Endothelial cell of umbilical vein (primary cell): Measurements from ENCODE around the gene C1orf174. TPM values are rescaled to one million over a fixed set of nuclear protein-coding genes. Genes with fewer than 3 reads are reported as not detected.

Source experiments
- BruUV-seq: library from RNA; stranded (reverse); fragments of 400-500 nt; replicated peaks from 2 replicates; lab custom pipeline; 2021; lab: Mats Ljungman, UMichigan
- CTCF ChIA-PET: fragments of 300-600, 350-600 bp; sonication (Branson Sonifier 250); formaldehyde crosslinking; loops from one replicate; lab custom pipeline; 2021; ENCODE audit warnings: antibody characterized with exemption, inconsistent platforms; lab: Charles Lee
- POLR2A ChIA-PET: fragments of 300-600, 350-600 bp; sonication (Branson Sonifier 250); formaldehyde crosslinking; loops from one replicate; lab custom pipeline; 2021; ENCODE audit warnings: antibody characterized with exemption, inconsistent platforms; lab: Charles Lee
- DNase-seq: peaks from one replicate; pipeline ENCODE4 v3.0.0-alpha.2; 2011; ENCODE audit warnings: low read depth, low spot score
- FAIRE-seq: peaks from 2 replicates; lab custom pipeline; 2011; peaks lifted over from hg19 to GRCh38; lab: Jason Lieb, UNC
- H2AFZ ChIP-seq: 2 replicates; pipeline ENCODE4 v1.6.0; 2012; ENCODE audit warnings: low read depth, low read length, control low read depth, inconsistent platforms
- H3K27ac ChIP-seq: 2 replicates; pipeline ENCODE4 v1.5.1; 2011; ENCODE audit warnings: low read depth, mild to moderate bottlenecking, control low read depth, low read length, moderate library complexity; ENCODE audit not compliant: insufficient read depth
- H3K27me3 ChIP-seq, 2 experiments: 2 replicates each; pipeline versions ENCODE4 v1.6.0 to v1.6.1; 2011; ENCODE audit warnings: low read length in 2 of 2, mixed read lengths in 1 of 2; ENCODE audit not compliant: control insufficient read depth in 2 of 2, insufficient read depth in 2 of 2
- H3K36me3 ChIP-seq, 2 experiments: 2 replicates in 1 of 2; 3 replicates in 1 of 2; pipeline ENCODE4 v1.5.1; 2011; ENCODE audit warnings: low read length in 2 of 2, mild to moderate bottlenecking in 1 of 2, moderate library complexity in 1 of 2; ENCODE audit not compliant: control insufficient read depth in 2 of 2, insufficient read depth in 2 of 2; ENCODE audit errors: extremely low read depth in 1 of 2
- H3K4me1 ChIP-seq: 3 replicates; pipeline ENCODE4 v1.5.1; 2011; ENCODE audit warnings: mild to moderate bottlenecking, low read length; ENCODE audit not compliant: control insufficient read depth, insufficient read depth; ENCODE audit errors: extremely low read depth
- H3K4me2 ChIP-seq: 2 replicates; pipeline ENCODE4 v1.6.1; 2011; ENCODE audit warnings: low read length, control low read depth, mixed read lengths; ENCODE audit not compliant: insufficient read depth
- H3K4me3 ChIP-seq, 3 experiments: fragments of 200-600 bp in 1 of 3; sonication (generic), shearing (Covaris generic) in 1 of 3; replicated peaks in 1 of 3; 2 replicates each; pipeline ENCODE4 v1.5.1; 2011 to 2016; ENCODE audit warnings: control low read depth in 3 of 3, low read length in 3 of 3, mild to moderate bottlenecking in 2 of 3, inconsistent platforms in 1 of 3, low read depth in 1 of 3, moderate library complexity in 1 of 3; ENCODE audit not compliant: insufficient read depth in 1 of 3
- H3K79me2 ChIP-seq: 2 replicates; pipeline ENCODE4 v1.6.0; 2012; ENCODE audit warnings: low read length, inconsistent platforms; ENCODE audit not compliant: control insufficient read depth, insufficient read depth
- H3K9ac ChIP-seq: replicated peaks from 2 replicates; pipeline ENCODE3; 2011; ENCODE audit warnings: low read length, control low read depth; ENCODE audit not compliant: insufficient read depth; ENCODE audit errors: extremely low read depth
- H3K9me1 ChIP-seq: replicated peaks from 3 replicates; pipeline ENCODE4 v1.6.0; 2011; ENCODE audit warnings: mild to moderate bottlenecking, low read length; ENCODE audit not compliant: control insufficient read depth, insufficient read depth; ENCODE audit errors: extremely low read depth
- H3K9me3 ChIP-seq: replicated peaks from 2 replicates; pipeline ENCODE4 v1.5.1; 2012; ENCODE audit warnings: low read length, inconsistent platforms; ENCODE audit not compliant: control insufficient read depth, insufficient read depth
- H4K20me1 ChIP-seq: replicated peaks from 2 replicates; pipeline ENCODE3; 2011; ENCODE audit warnings: mild to moderate bottlenecking, low read length; ENCODE audit not compliant: control insufficient read depth, insufficient read depth; ENCODE audit errors: extremely low read depth
- CTCF ChIP-seq, 2 donors: IDR thresholded peaks; 1 replicate in 1 of 2; 2 replicates in 1 of 2; pipeline ENCODE4 v1.5.1; 2011; ENCODE audit warnings: low read length in 2 of 2, mild to moderate bottlenecking in 2 of 2, moderate library complexity in 2 of 2, control low read depth in 1 of 2, inconsistent platforms in 1 of 2, low read depth in 1 of 2; ENCODE audit not compliant: insufficient read depth in 1 of 2; ENCODE audit errors: extremely low read depth in 1 of 2
- EZH2 ChIP-seq: IDR thresholded peaks from 2 replicates; pipeline ENCODE4 v1.6.1; 2012; ENCODE audit warnings: borderline replicate concordance, low read depth, mild to moderate bottlenecking, moderate library complexity, low read length, inconsistent platforms; ENCODE audit not compliant: severe bottlenecking
- FOS ChIP-seq: IDR thresholded peaks from 2 replicates; pipeline ENCODE4 v1.6.1; 2011; ENCODE audit warnings: mild to moderate bottlenecking, low read length, moderate library complexity, borderline replicate concordance; ENCODE audit not compliant: insufficient read depth
- GATA2 ChIP-seq: IDR thresholded peaks from 2 replicates; pipeline ENCODE4 v1.7.0; 2011; ENCODE audit warnings: low read depth, mild to moderate bottlenecking, moderate library complexity, mixed read lengths, low read length; ENCODE audit not compliant: insufficient read length, insufficient read depth
- JUN ChIP-seq: IDR thresholded peaks from 2 replicates; pipeline ENCODE4 v1.6.1; 2011; ENCODE audit warnings: borderline replicate concordance, low read depth; ENCODE audit not compliant: insufficient read length, insufficient read depth
- MAX ChIP-seq: IDR thresholded peaks from 2 replicates; pipeline ENCODE4 v1.6.1; 2011; ENCODE audit not compliant: insufficient read depth, insufficient read length
- MYC ChIP-seq: IDR thresholded peaks from one replicate; pipeline ENCODE4 v1.6.1; 2011; ENCODE audit warnings: mild to moderate bottlenecking, low read depth, low read length
- POLR2A ChIP-seq: IDR thresholded peaks from 2 replicates; pipeline ENCODE4 v1.6.1; 2012; ENCODE audit warnings: low read depth, mild to moderate bottlenecking, control low read depth, low read length
- POLR2AphosphoS5 ChIP-seq: IDR thresholded peaks from 2 replicates; pipeline ENCODE4 v1.6.1; 2012; ENCODE audit warnings: low read depth, mild to moderate bottlenecking, control low read depth, low read length, moderate library complexity; ENCODE audit not compliant: insufficient read depth
- dilution Hi-C: fragments of 300-500 bp; cut with MboI; formaldehyde crosslinking; loops from one replicate; pipeline ENCODE4 v1.15.0; 2019; ENCODE audit warnings: low sequenced_read_pairs; ENCODE audit not compliant: extremely low pct_ligation_motif_present
- intact Hi-C: fragments of 100-400 bp; cut with micrococcal nuclease; formaldehyde crosslinking; loops from one replicate; pipeline ENCODE4 v1.10.0; 2022
- polyA plus RNA-seq, 4 experiments: library from polyadenylated mRNA; depleted of rRNA in 3 of 4; stranded (reverse) in 3 of 4; unstranded in 1 of 4; fragments of >200 nt; gene quantifications; 2 replicates each; pipeline versions ENCODE4 v1.2.1 to v1.2.3, GENCODE V29; 2011 to 2012; ENCODE audit warnings: missing spikeins in 1 of 4
- total RNA-seq: library from RNA; stranded (reverse); gene quantifications from 2 replicates; pipeline ENCODE4 v1.2.3, GENCODE V29; 2021

Gene C1orf174
- total and polyA plus RNA-seq, 2 donors (not counting 3 experiments of a cell fraction or from before 2014, with no cell fraction given), result 28.0 to 31.7 TPM

- Histone ChIP-seq H3K27me3 (peaks cover 0 to 1% of the 10 kb centered on the region in 2 experiments), H4K20me1 (no peaks in the 10 kb centered on the region), H3K9me3 (no peaks in the 10 kb centered on the region), H3K9me1 (no peaks in the 10 kb centered on the region), H3K36me3 (no peaks in the 10 kb centered on the region), H3K4me2 (no peak overlapping the region), H3K79me2 (no peaks in the 10 kb centered on the region), H3K4me3 (no peak overlapping the region), H3K4me1 (no peaks in the 10 kb centered on the region), H2AFZ (no peak overlapping the region), H3K27ac (no peak overlapping the region), H3K9ac (no peak overlapping the region)
- dilution Hi-C loops (no loop called here), intact Hi-C loops (no loop called here)
- CTCF ChIA-PET, result no interaction called here
- TF ChIP-seq GATA2 (no peak), POLR2AphosphoS5 (no peak), FOS (no peak), MYC (no peak), MAX (no peak), JUN (no peak), CTCF (IDR thresholded peaks at IDR 0.05; ENCODE audit: extremely low read depth in 1 of 2, insufficient read depth in 1 of 2, low read depth in 1 of 2, low read length in 2 of 2) (no peak), POLR2A (no peak), EZH2 (no peak)
- no peak for FAIRE-seq
- no TSS peak for BruUV-seq
- POLR2A ChIA-PET, result no interaction called here
- no peak for DNase-seq
Observed at GRCh38 chr1:3909615-3910014, 9.5 kb upstream of the C1orf174 start.
